Testis (tissue), 3 donors: ENCODE measurements around the gene SALL3. TPM values are rescaled to one million over a fixed set of nuclear protein-coding genes. Genes with fewer than 3 reads are reported as not detected.

Source experiments
- DNase-seq: peaks from one replicate; pipeline ENCODE4 v3.0.0-alpha.2; 2019
- H3K27ac ChIP-seq, 2 donors: fragments of 200-600 bp; sonication (generic); one replicate each; pipeline ENCODE4 v1.5.1; 2019
- H3K27me3 ChIP-seq: fragments of 200-600 bp; sonication (generic); one replicate; pipeline ENCODE4 v1.5.1; 2019
- H3K36me3 ChIP-seq: fragments of 200-600 bp; sonication (generic); one replicate; pipeline ENCODE4 v1.5.1; 2017; ENCODE audit warnings: low read depth; ENCODE audit errors: missing control alignments
- H3K4me1 ChIP-seq: fragments of 200-600 bp; sonication (generic); one replicate; pipeline ENCODE4 v1.5.1; 2019
- H3K4me3 ChIP-seq, 2 donors: fragments of 200-600 bp; sonication (generic); one replicate each; pipeline ENCODE4 v1.5.1; 2017 to 2019
- H3K9me3 ChIP-seq: fragments of 200-600 bp; sonication (generic); one replicate; pipeline ENCODE4 v1.5.1; 2017
- CTCF ChIP-seq, 3 experiments: fragments of 450-650 bp in 2 of 3; fragments of 200-600 bp in 1 of 3; sonication (generic) in 1 of 3; IDR thresholded peaks; one replicate each; pipeline ENCODE4 v1.5.1; 2016 to 2019; ENCODE audit warnings: antibody characterized with exemption in 3 of 3, mild to moderate bottlenecking in 2 of 3, moderate library complexity in 1 of 3
- POLR2A ChIP-seq: fragments of 450-650 bp; IDR thresholded peaks from one replicate; pipeline ENCODE4 v1.6.1; 2017; ENCODE audit warnings: antibody characterized with exemption, mild to moderate bottlenecking, moderate library complexity
- WGBS, 2 donors: methylation state at CpG; one replicate each; pipeline ENCODE4 v1.1.5; 2018; 5-methylcytosine and 5-hydroxymethylcytosine counted together
- intact Hi-C: fragments of 100-400 bp; cut with DNase I; formaldehyde crosslinking; loops from one replicate; pipeline ENCODE4 v1.15.1; 2023; ENCODE audit warnings: low total_unique reads
- polyA plus RNA-seq: library from polyadenylated mRNA; stranded (reverse); fragments of 350-450 nt; fragmentation: Illumina TruSeq; extraction: RNeasy Lipid Tissue Mini Kit (QIAGEN cat#74804); gene quantifications from one replicate; pipeline ENCODE4 v1.2.3, GENCODE V29; 2014; ENCODE audit warnings: low read depth, low replicate concordance; ENCODE audit not compliant: insufficient read depth
- total RNA-seq, 2 donors: library from RNA; depleted of rRNA; stranded (reverse); fragments of >200 nt; gene quantifications; one replicate each; pipeline ENCODE4 v1.2.3, GENCODE V29; 2016

SALL3 gene
- total and polyA plus RNA-seq, 3 donors from 2014 or later: 1.9 to 15.2 (median 8.3) TPM

DNA sequence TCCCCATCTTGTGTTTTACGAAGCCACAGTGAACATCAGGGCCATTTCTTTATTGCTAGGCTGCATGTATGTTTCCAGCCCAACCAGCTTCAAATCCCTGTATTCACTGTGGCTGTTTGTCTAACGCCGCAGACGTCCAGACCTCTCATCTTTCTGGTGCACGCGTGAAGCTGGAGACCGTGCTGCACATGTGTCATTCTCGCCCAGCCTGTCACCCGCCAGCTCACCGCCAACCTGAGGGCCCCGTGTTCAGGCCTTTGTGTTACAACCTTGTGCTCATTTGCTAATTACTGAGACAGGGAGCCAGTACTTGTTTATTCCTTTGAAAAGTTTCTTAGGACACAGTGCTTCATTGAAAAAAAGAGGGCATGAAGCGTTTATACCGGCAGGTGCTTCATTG is 21.4 kb downstream of the SALL3 start:
- Histone ChIP-seq H3K4me1 (no peaks in the 10 kb centered on the region), H3K27me3 (no peaks in the 10 kb centered on the region), H3K27ac (no peak overlapping the region), H3K9me3 (no peaks in the 10 kb centered on the region), H3K4me3 (no peak overlapping the region), H3K36me3 (no peaks in the 10 kb centered on the region)
- intact Hi-C loops: no loop called here
- TF ChIP-seq CTCF (IDR thresholded peaks at IDR 0.05) (no peak), POLR2A (no peak)
- no peak for DNase-seq
- 92% methylated on average over 13 of the region's 13 CpGs for WGBS, 2 donors

GRCh38 chr18:79005653-79006052 is 26.0 kb downstream of the SALL3 start:
- intact Hi-C loops: no loop called here
- WGBS, 2 donors: 61 to 71% methylated on average over 6 to 28 of the region's 28 CpGs

DNA sequence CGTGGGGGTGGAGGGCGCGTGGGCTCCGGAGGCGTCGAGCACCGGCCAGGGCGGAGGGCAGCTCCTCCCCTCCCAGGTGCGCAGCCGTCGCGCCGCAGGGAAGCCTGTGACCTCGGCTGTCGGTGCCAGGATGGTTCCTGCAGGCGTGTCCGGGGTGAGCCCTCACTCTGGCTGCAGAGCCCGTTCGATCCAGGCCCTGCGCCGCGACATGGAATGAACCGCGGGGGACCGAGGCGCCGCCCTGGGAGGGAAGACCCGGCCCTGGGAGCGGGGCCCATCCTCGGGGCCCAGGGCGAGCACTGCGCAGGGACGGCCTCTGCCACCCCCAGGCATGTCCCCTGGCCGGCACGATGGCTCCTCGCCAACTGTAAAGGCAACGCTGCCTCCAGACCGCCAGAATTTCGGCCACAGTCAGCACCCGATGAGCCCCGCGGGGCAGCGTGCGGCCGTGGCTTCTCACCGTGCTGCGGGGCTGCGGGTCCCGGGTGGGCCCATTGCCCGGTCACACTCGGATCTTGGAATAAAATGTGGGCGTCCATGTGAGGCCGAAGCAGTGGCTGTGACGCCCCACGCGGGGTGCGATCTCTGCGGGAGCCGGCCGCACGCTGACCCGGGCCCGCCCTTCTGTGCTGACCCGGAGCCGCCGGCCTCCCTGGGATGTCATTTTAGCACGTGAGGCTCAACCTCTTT is 26.6 kb downstream of the SALL3 start:
- Histone ChIP-seq H3K4me1 (no peaks in the 10 kb centered on the region), H3K36me3 (no peaks in the 10 kb centered on the region), H3K9me3 (no peaks in the 10 kb centered on the region), H3K4me3 (no peak overlapping the region), H3K27ac (no peak overlapping the region), H3K27me3 (no peaks in the 10 kb centered on the region)
- no peak for TF ChIP-seq CTCF (IDR thresholded peaks at IDR 0.05)
- TF ChIP-seq POLR2A: no peak
- intact Hi-C loops: no loop called here
- no peak for DNase-seq
- WGBS, 2 donors: 66% methylated on average over 53 of the region's 67 CpGs; no CpG with 5 or more reads in 1 of the 2 donors

More at GRCh38 chr18:79005653-79006052, 26.0 kb downstream of the SALL3 start:
- no peak for DNase-seq
- H3K36me3 ChIP-seq: no peaks in the 10 kb centered on the region
- H3K27ac ChIP-seq: no peak overlapping the region
- TF ChIP-seq CTCF (IDR thresholded peaks at IDR 0.05): no peak
- no peak for TF ChIP-seq POLR2A
- H3K4me3 ChIP-seq: no peak overlapping the region
- no peaks in the 10 kb centered on the region for H3K9me3 ChIP-seq
- no peaks in the 10 kb centered on the region for H3K4me1 ChIP-seq
- H3K27me3 ChIP-seq: no peaks in the 10 kb centered on the region

- TF ChIP-seq POLR2A (no peak), CTCF (IDR thresholded peaks at IDR 0.05) (no peak)
- WGBS, 2 donors: 94 to 97% methylated on average over 8 to 9 of the region's 9 CpGs
- intact Hi-C loops: no loop called here
Observed at GRCh38 chr18:79007440-79007839, 27.8 kb downstream of the SALL3 start.

More at GRCh38 chr18:79007440-79007839, 27.8 kb downstream of the SALL3 start:
- no peaks in the 10 kb centered on the region for H3K36me3 ChIP-seq
- H3K4me1 ChIP-seq: no peaks in the 10 kb centered on the region
- H3K9me3 ChIP-seq: no peaks in the 10 kb centered on the region
- H3K27me3 ChIP-seq: no peaks in the 10 kb centered on the region
- no peak for DNase-seq
- no peak overlapping the region for H3K4me3 ChIP-seq
- H3K27ac ChIP-seq: no peak overlapping the region
